GM12878 (cell line): ENCODE measurements around the gene MIA2. TPM values are rescaled to one million over a fixed set of nuclear protein-coding genes. Genes with fewer than 3 reads are reported as not detected.
A peak's percentile ranks its signal among the peaks of the same experiment; 100 is the strongest.

ENCODE experiments used
- CREM ChIP-seq: IDR thresholded peaks from 2 replicates; pipeline ENCODE4 v1.6.1; 2014; ENCODE audit warnings: antibody characterized with exemption, low read depth
- EGR1 ChIP-seq, 2 experiments: IDR thresholded peaks; 1 replicate in 1 of 2; 2 replicates in 1 of 2; pipeline ENCODE4 v1.6.1; 2011 to 2012; ENCODE audit warnings: low read depth in 2 of 2, low read length in 2 of 2, borderline replicate concordance in 1 of 2, mild to moderate bottlenecking in 1 of 2, moderate library complexity in 1 of 2
- PBX3 ChIP-seq: IDR thresholded peaks from 2 replicates; pipeline ENCODE4 v1.6.1; 2011; ENCODE audit warnings: mild to moderate bottlenecking, low read depth, low read length, moderate library complexity; ENCODE audit not compliant: insufficient replicate concordance
- SMC3 ChIP-seq: IDR thresholded peaks from 2 replicates; pipeline ENCODE4 v1.6.1; 2011; ENCODE audit warnings: low read length, improper control_type of control experiment, borderline replicate concordance
- TARDBP ChIP-seq: IDR thresholded peaks from 2 replicates; pipeline ENCODE4 v1.6.1; 2016; ENCODE audit warnings: borderline replicate concordance
- TCF3 ChIP-seq: IDR thresholded peaks from 2 replicates; pipeline ENCODE4 v1.6.1; 2012; ENCODE audit warnings: low read depth, mild to moderate bottlenecking, low read length, borderline replicate concordance; ENCODE audit not compliant: insufficient read depth
- ZNF207 ChIP-seq: fragments of 450-650 bp; IDR thresholded peaks from 2 replicates; pipeline ENCODE4 v1.6.1; 2014; ENCODE audit warnings: antibody characterized with exemption, mild to moderate bottlenecking, borderline replicate concordance
- polyA plus RNA-seq, 11 experiments: library from polyadenylated mRNA; depleted of rRNA in 4 of 11; unstranded in 6 of 11; stranded (reverse) in 5 of 11; fragments of >200 nt; fragmentation: Nextera tagmentation in 4 of 11; fragmentation: Illumina TruSeq in 1 of 11; extraction: Ambion mirVana in 4 of 11; extraction: Trizol in 1 of 11; gene quantifications; 1 replicate in 1 of 11; 2 replicates in 10 of 11; pipeline versions ENCODE4 v1.2.1 to v1.2.3, GENCODE V29; 2011 to 2016; ENCODE audit warnings: inconsistent platforms in 2 of 11, missing spikeins in 2 of 11, low read depth in 1 of 11
- total RNA-seq, 4 experiments: library from RNA; depleted of rRNA in 3 of 4; stranded (reverse); fragments of >200 nt in 3 of 4; fragmentation: Illumina TruSeq in 1 of 4; extraction: Trizol in 1 of 4; gene quantifications; 2 replicates each; pipeline versions ENCODE4 v1.2.1 to v1.2.3, GENCODE V29; 2013 to 2021
- TF ChIP-seq, protein P1 (sequence below): IDR thresholded peaks from 2 replicates; pipeline ENCODE4 v1.6.1; 2012; ENCODE audit warnings: mild to moderate bottlenecking, low read depth, low read length

Gene MIA2
- total and polyA plus RNA-seq, 10 of the 15 experiments (the other 5 are each of a cell fraction or from before 2014, with no cell fraction given) = 6.3 to 36.8 (median 17.1) TPM

DNA sequence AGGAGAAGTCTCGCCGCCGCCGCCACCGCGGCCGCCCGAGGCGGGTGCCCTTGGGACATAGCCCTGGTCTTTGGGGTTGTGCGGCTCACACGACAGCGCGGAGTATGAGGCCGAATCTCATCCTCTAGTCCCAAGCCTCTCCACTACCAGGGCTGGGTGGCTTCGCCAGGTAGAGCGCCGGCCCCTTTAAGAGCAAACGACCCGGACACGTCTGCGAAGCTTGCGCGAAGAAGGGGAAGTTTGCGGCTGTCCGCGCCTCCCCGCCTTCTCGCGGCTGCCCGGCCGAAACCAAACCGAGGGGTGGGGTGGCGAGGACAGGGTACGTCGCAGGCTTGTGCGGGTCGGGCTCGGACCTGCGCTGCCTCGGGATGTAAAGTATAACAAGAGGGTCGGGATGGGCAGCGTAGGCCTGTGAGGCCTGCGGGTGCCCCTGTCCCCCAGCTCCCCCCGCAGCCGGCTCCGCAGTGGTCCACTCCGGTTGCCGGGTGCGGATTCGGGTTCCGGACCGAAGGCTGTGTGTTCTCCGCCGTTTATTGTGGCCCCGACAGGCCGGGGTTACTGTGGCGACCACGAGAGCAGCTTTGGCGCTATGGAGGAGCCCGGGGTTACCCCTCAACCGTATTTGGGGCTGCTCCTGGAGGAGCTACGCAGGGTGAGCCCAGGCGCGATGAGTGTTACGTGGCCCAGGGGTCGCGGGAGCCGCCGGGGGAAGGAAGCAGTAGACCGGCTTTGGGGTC is 33.3 kb downstream of the MIA2 start (continued):
- TF ChIP-seq CREM (0 out of 2 replicates have a peak, but pooled peaks have one; percentile 7), PBX3 (no peak), TARDBP (no peak), EGR1 (IDR thresholded peaks at IDR 0.05; ENCODE audit: borderline replicate concordance in 1 of 2, low read depth in 2 of 2, low read length in 2 of 2) (0 out of 3 replicates have a peak, but pooled peaks of 1 of the 2 experiments have one; percentile 19), TCF3 (no peak), SMC3 (no peak), ZNF207 (peak; percentile 95; the same call in 1 of the 2 replicates)
- TF ChIP-seq, protein P1, sequence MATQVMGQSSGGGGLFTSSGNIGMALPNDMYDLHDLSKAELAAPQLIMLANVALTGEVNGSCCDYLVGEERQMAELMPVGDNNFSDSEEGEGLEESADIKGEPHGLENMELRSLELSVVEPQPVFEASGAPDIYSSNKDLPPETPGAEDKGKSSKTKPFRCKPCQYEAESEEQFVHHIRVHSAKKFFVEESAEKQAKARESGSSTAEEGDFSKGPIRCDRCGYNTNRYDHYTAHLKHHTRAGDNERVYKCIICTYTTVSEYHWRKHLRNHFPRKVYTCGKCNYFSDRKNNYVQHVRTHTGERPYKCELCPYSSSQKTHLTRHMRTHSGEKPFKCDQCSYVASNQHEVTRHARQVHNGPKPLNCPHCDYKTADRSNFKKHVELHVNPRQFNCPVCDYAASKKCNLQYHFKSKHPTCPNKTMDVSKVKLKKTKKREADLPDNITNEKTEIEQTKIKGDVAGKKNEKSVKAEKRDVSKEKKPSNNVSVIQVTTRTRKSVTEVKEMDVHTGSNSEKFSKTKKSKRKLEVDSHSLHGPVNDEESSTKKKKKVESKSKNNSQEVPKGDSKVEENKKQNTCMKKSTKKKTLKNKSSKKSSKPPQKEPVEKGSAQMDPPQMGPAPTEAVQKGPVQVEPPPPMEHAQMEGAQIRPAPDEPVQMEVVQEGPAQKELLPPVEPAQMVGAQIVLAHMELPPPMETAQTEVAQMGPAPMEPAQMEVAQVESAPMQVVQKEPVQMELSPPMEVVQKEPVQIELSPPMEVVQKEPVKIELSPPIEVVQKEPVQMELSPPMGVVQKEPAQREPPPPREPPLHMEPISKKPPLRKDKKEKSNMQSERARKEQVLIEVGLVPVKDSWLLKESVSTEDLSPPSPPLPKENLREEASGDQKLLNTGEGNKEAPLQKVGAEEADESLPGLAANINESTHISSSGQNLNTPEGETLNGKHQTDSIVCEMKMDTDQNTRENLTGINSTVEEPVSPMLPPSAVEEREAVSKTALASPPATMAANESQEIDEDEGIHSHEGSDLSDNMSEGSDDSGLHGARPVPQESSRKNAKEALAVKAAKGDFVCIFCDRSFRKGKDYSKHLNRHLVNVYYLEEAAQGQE = no peak
- TF ChIP-seq, all 136 proteins: peak for 51
